ENCODE measurements around the gene PDE4C.

DNA sequence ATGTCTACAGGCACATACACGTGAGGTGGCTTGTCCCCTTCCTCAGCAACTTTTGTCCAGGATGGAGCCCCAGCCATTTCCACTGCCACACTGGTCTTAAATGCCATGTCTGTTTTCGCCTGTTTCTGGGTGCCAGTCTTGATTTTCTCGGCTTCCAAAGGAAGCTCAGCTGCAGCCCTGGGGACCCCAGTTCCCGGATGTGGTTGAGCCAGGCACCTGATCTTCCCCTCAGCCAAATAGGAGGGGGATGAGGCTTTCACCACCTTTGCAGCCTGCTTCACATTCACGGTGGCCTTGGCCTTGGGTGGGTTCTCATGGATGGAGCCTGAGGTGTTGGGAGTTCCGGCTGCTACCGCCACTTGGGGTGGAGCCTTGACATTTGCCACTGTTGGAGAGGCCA, 39.3 kb upstream of the PDE4C start:
- no peak for TF ChIP-seq POLR2A (IDR thresholded peaks at IDR 0.05)
- TF ChIP-seq, protein P1, sequence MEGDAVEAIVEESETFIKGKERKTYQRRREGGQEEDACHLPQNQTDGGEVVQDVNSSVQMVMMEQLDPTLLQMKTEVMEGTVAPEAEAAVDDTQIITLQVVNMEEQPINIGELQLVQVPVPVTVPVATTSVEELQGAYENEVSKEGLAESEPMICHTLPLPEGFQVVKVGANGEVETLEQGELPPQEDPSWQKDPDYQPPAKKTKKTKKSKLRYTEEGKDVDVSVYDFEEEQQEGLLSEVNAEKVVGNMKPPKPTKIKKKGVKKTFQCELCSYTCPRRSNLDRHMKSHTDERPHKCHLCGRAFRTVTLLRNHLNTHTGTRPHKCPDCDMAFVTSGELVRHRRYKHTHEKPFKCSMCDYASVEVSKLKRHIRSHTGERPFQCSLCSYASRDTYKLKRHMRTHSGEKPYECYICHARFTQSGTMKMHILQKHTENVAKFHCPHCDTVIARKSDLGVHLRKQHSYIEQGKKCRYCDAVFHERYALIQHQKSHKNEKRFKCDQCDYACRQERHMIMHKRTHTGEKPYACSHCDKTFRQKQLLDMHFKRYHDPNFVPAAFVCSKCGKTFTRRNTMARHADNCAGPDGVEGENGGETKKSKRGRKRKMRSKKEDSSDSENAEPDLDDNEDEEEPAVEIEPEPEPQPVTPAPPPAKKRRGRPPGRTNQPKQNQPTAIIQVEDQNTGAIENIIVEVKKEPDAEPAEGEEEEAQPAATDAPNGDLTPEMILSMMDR (IDR thresholded peaks at IDR 0.05) = no peak
